GM23248 (cell line): ENCODE measurements around the gene ADAM12.

ENCODE experiments used
- EZH2 ChIP-seq: fragments of 200-600 bp; sonication (generic); IDR thresholded peaks from 2 replicates; pipeline ENCODE4 v1.6.1; 2018; ENCODE audit warnings: antibody characterized with exemption, mild to moderate bottlenecking; ENCODE audit not compliant: insufficient read depth, poor library complexity, severe bottlenecking
- EZH2phosphoT487 ChIP-seq: fragments of 200-600 bp; sonication (generic); IDR thresholded peaks from 2 replicates; pipeline ENCODE4 v1.6.1; 2018; ENCODE audit warnings: antibody characterized with exemption, moderate library complexity, mild to moderate bottlenecking, low read depth; ENCODE audit not compliant: insufficient read depth

GRCh38 chr10:126006906-126007305 is 381.4 kb downstream of the ADAM12 start:
- TF ChIP-seq EZH2phosphoT487 = no peak
- TF ChIP-seq EZH2 = no peak
